GM12872 (cell line): Measurements from ENCODE around the gene PHACTR3.

Source experiments
- TF ChIP-seq, protein P1 (sequence below): IDR thresholded peaks from 3 replicates; pipeline ENCODE4 v1.5.1; 2011; ENCODE audit warnings: low read depth, mild to moderate bottlenecking, low read length, moderate library complexity; ENCODE audit not compliant: insufficient read depth

PHACTR3 gene

DNA sequence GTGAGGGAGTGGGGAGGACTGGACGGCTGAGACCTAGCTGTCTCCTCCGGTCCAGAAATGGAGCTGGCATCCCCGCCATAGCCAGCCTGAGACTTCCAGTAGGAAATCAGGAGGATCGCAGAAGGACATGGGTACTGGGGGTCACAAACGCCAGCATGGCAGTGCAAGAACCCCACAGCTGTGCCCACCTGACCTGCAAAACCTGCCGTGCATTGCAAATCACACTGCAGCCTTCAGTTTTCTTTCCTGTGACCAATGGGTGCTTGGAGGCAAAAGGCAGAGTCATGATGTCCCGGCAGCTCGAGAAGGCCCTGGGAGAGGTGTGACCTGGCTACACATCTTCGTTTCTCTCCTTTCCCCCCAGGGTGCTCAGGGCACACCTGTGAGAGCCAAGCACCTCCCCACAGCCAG lies 23.3 kb upstream of the PHACTR3 start:
- TF ChIP-seq, protein P1, sequence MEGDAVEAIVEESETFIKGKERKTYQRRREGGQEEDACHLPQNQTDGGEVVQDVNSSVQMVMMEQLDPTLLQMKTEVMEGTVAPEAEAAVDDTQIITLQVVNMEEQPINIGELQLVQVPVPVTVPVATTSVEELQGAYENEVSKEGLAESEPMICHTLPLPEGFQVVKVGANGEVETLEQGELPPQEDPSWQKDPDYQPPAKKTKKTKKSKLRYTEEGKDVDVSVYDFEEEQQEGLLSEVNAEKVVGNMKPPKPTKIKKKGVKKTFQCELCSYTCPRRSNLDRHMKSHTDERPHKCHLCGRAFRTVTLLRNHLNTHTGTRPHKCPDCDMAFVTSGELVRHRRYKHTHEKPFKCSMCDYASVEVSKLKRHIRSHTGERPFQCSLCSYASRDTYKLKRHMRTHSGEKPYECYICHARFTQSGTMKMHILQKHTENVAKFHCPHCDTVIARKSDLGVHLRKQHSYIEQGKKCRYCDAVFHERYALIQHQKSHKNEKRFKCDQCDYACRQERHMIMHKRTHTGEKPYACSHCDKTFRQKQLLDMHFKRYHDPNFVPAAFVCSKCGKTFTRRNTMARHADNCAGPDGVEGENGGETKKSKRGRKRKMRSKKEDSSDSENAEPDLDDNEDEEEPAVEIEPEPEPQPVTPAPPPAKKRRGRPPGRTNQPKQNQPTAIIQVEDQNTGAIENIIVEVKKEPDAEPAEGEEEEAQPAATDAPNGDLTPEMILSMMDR, result no peak

DNA sequence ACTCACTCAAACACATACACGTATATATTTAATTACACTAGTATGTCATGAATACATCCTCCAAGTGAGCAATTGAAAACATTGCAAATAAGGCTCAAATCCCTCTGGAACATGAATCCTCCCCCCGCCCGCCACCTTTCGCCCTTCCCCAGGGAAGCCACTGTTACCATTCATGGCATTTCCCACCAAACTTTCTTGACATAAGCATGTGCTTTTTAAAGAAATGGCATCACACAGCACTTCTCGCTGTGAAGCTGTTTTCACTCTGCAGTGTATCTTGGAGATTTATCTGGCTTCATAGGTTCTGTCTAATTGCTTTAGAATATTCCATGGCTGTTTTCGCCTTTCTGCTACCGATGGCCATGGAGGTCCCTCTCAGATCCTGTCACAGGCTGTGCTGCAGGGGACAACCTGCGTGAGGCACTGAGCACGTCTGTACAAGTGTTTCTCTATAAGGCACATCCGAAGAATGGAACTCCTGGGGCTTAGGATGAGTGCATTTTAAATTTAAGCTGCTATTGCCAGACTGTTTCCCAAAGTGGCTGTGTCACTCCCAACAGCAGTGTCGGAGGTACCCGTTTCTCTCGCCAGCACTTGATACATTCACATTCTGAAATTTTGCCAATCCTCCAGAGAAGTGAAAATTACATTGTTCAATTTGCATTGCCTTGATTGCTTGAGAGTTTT lies 22.2 kb upstream of the PHACTR3 start:
- TF ChIP-seq, protein P1, result no peak

DNA sequence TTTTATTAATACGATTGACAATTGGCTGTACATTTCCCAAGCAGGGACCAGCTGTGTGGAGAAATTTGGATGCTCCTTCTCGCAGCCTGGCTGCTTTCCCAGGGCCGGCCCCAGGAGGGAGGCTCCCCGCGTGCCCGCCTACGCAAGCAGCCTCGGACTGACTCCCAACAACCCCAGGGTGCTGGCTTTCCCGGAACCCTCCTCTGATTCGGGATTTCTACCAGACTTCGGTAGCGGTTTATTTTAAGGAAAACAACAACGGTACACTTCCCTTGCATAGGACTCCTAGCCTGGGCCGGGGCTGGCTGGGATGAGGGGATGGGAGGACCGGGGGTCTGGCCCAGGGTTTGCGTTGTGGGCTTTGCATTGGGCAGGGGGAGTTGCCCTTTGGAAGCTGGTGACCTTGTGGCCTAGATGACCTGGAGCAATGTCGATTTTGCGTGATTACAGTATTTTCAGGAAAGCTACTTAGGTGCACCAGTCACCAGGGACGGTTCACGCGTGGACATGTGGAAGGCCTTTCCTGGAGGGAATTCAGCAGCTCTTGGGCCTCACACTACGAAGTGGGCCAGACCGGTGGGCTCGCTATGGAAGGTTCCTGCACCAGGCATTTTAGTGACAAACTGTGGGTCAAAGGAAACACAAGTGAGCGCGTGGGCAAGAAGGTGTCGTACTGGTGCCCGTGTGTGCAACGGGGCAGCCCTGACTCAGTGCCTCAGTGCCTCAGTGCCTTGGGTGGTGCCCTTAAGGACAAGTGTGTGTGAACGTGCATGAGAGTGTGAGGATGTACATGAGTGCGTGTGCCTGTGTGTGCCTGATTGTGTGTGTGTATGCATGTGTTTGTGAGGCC lies 20.7 kb upstream of the PHACTR3 start:
- TF ChIP-seq, protein P1, result no peak

DNA sequence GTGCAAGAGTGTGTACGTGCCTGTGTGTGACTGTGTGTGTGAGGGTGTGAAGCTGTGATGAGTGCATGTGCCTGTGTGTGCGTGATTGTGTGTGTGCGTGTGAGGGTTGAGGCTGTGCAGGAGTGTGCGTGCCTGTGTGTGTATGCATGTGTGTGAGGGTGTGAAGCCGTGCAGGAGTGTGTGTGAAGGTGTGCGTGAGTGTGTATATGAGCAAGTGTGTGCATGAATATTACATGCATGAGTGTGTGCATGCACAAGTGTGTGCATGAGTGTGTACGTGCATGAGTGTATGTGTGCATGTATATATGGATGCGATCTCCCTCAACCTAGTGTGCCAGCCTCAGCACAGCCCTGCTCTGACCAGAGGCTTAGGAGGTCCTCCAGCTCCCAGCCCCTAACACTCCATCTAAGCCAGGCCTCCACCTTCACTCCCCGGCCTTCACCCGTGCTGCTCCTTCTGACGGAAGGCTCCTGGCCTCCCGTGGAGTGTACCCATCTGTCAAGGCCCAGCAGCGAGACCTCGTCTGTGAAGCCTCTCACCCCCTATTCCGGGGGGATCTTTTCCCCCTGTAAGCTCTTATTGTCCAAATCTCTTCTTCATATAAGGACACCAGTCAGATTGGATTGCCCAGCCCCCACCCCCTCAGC lies 19.9 kb upstream of the PHACTR3 start:
- TF ChIP-seq, protein P1, result no peak

DNA sequence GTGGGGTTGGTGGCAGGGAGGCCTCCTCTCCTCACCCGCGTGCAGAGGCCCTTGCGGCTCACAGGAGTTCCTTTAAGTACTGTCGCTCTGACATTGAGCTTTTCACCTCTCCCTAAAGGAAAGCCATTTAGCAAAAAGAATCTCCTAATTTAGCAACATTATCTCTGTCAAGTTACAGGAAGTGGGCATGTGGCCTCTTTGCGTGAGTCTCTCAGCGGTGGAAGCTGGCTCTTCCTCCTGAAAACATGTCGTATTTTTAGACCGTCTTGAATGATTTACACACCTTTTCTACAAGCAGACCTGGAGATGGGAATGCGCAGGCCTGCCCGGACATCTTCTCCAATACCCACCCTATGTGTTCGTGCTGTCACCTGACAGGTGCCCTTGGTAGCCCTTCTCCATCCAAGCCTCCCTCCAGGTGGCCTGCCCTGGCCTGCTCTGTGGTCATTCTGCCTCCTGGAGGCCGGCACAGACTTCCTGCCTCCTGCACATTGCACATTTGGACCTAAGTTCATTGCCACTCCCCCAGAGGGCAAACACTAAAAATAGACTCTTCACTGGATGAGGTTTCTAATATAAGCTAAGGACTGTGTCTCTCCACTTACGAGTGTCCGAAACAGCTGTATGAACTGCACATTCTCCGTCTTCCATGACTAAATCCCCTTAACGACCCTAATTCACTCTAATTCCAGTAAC lies 18.5 kb upstream of the PHACTR3 start:
- TF ChIP-seq, protein P1, result no peak

DNA sequence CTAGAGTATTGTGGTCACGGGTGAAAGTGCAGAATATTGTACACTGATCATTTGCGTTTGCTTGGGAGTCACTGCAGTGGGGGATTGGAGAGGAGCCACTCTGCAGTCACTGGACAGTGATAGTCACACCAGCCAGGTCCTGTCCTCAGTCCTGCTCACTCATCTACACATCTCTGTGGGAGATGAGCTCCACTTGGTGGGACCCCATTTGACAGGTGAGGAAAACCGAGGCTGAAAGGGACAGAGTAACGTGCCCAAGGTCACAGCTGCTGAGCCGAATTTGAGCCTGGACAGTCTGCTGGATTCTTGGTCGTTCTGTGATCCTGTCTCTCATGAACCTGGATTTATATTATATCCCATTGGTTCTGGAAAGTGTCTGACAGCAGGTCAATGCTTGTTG lies 17.7 kb upstream of the PHACTR3 start:
- TF ChIP-seq, protein P1, result no peak

DNA sequence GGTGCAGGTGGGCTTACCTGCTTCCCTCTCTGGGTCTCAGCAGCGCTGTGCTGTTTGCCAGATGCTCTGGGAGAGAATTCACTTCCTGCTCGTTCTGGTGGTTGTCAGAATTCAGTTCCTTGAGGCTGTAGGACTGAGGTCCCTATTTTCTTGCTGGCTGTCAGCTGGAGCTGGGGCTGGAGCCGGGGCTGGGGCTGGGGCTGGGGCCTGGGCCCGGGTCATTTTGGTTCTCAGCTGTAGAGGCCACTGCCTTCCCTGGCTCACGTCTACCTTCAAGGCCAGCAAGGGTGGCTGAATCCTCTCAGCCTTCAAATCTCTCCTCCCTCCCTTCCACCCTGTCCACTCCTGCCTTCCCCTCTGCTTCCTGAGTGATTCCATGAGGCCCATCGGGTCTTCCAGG lies 16.8 kb upstream of the PHACTR3 start:
- TF ChIP-seq, protein P1, result no peak
